WTC11 (cell line): Measurements from ENCODE around the gene NRG3.

Experiments used
- MYBL2 ChIP-seq: sonication (generic); formaldehyde crosslinking; IDR thresholded peaks from 2 replicates; pipeline ENCODE4 v1.8.1; 2023; ENCODE audit warnings: mild to moderate bottlenecking, moderate library complexity, missing genetic modification reagents
- USF1 ChIP-seq: sonication (generic); formaldehyde crosslinking; IDR thresholded peaks from 2 replicates; pipeline ENCODE4 v1.8.0; 2022; ENCODE audit warnings: mild to moderate bottlenecking, missing genetic modification reagents
- ZNF423 ChIP-seq: fragments of 250-450 bp; sonication (Bioruptor Pico); IDR thresholded peaks from 2 replicates; pipeline ENCODE4 v2.1.2; 2022; ENCODE audit warnings: mild to moderate bottlenecking, moderate library complexity
- TF ChIP-seq, protein P1 (sequence below): fragments of 200-600 bp; IDR thresholded peaks from 2 replicates; pipeline ENCODE4 v1.8.0; 2022; ENCODE audit warnings: antibody characterized with exemption
- TF ChIP-seq, protein P2 (sequence below): sonication (generic); formaldehyde crosslinking; IDR thresholded peaks from 2 replicates; pipeline ENCODE4 v1.8.1; 2023; ENCODE audit warnings: mild to moderate bottlenecking, missing genetic modification reagents, moderate library complexity

DNA sequence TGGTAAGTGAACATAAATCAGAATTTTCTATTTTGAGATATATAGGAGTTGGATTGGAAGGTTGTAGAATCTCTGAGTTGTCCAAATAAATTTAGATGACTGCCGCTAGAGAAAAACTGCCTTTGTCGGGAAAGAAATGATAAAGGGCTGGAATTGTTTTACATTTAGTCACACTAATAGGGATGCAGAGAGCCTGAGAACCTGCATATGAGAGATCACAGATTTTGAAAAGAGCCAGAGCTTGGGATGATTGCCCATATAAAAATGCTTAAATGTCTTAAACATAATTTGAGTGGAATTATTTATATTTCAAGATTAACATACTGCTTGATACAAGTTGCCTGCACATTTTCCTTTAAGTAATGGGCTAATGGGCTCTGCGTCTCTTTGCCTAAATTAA, 660.5 kb downstream of the NRG3 start:
- TF ChIP-seq, protein P1, sequence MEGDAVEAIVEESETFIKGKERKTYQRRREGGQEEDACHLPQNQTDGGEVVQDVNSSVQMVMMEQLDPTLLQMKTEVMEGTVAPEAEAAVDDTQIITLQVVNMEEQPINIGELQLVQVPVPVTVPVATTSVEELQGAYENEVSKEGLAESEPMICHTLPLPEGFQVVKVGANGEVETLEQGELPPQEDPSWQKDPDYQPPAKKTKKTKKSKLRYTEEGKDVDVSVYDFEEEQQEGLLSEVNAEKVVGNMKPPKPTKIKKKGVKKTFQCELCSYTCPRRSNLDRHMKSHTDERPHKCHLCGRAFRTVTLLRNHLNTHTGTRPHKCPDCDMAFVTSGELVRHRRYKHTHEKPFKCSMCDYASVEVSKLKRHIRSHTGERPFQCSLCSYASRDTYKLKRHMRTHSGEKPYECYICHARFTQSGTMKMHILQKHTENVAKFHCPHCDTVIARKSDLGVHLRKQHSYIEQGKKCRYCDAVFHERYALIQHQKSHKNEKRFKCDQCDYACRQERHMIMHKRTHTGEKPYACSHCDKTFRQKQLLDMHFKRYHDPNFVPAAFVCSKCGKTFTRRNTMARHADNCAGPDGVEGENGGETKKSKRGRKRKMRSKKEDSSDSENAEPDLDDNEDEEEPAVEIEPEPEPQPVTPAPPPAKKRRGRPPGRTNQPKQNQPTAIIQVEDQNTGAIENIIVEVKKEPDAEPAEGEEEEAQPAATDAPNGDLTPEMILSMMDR: no peak
- TF ChIP-seq USF1 (CRISPR knock-in tag) (no peak), MYBL2 (CRISPR knock-in tag) (no peak), ZNF423 (no peak)
- TF ChIP-seq, protein P2, sequence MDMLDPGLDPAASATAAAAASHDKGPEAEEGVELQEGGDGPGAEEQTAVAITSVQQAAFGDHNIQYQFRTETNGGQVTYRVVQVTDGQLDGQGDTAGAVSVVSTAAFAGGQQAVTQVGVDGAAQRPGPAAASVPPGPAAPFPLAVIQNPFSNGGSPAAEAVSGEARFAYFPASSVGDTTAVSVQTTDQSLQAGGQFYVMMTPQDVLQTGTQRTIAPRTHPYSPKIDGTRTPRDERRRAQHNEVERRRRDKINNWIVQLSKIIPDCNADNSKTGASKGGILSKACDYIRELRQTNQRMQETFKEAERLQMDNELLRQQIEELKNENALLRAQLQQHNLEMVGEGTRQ (CRISPR knock-in tag): no peak
